Nephron progenitor cell (in vitro differentiated cells): Measurements from ENCODE around the gene IL13RA2.

ENCODE experiments used
- DNase-seq: peaks from one replicate; pipeline ENCODE4 v3.0.0; 2021
- H3K27ac Mint-ChIP-seq: 2 replicates; pipeline ENCODE4 v1.8.0; 2021; ENCODE audit warnings: mild to moderate bottlenecking, moderate library complexity, mixed read lengths
- H3K27me3 Mint-ChIP-seq: 2 replicates; pipeline ENCODE4 v1.8.0; 2021; ENCODE audit warnings: mild to moderate bottlenecking, low read depth, mixed read lengths; ENCODE audit not compliant: poor library complexity
- H3K36me3 Mint-ChIP-seq: 2 replicates; pipeline ENCODE4 v1.8.0; 2021; ENCODE audit warnings: low read depth, mixed read lengths
- H3K4me1 Mint-ChIP-seq: 2 replicates; pipeline ENCODE4 v1.8.0; 2021; ENCODE audit warnings: mixed read lengths
- H3K4me3 Mint-ChIP-seq: 2 replicates; pipeline ENCODE4 v1.8.0; 2021; ENCODE audit warnings: mild to moderate bottlenecking, moderate library complexity, mixed read lengths
- H3K9me3 Mint-ChIP-seq: 2 replicates; pipeline ENCODE4 v1.8.0; 2021; ENCODE audit warnings: mild to moderate bottlenecking, moderate library complexity, mixed read lengths
- TF ChIP-seq, protein P1 (sequence below): fragments of 200-600 bp; sonication (generic); IDR thresholded peaks from 2 replicates; pipeline ENCODE4 v1.5.0; 2021; ENCODE audit warnings: antibody characterized with exemption

Gene IL13RA2

DNA sequence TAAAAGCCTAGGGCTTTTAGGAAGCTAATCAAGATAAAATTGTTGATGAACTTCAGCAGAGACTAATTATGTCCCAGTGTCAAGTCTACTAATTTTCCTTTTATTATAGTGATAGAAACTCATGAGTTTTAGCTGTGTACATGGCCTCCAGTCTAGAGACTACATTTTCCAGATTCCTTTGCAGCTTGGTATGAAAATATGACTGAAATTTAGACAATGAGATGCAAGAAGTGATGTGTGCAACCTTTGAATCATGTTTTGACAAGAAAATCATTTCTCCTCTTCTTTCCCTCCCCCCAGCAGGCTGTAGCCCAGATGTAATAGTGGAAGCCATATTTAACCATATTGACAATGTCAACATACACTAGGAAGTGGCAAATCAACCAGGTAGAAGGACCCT, 30.3 kb upstream of the IL13RA2 start:
- Mint-ChIP-seq H3K27me3 (peaks cover 3% of the 10 kb centered on the region), H3K4me1 (no peaks in the 10 kb centered on the region), H3K4me3 (no peak overlapping the region), H3K9me3 (no peaks in the 10 kb centered on the region), H3K27ac (no peak overlapping the region), H3K36me3 (no peaks in the 10 kb centered on the region)
- DNase-seq: no peak
- TF ChIP-seq, protein P1, sequence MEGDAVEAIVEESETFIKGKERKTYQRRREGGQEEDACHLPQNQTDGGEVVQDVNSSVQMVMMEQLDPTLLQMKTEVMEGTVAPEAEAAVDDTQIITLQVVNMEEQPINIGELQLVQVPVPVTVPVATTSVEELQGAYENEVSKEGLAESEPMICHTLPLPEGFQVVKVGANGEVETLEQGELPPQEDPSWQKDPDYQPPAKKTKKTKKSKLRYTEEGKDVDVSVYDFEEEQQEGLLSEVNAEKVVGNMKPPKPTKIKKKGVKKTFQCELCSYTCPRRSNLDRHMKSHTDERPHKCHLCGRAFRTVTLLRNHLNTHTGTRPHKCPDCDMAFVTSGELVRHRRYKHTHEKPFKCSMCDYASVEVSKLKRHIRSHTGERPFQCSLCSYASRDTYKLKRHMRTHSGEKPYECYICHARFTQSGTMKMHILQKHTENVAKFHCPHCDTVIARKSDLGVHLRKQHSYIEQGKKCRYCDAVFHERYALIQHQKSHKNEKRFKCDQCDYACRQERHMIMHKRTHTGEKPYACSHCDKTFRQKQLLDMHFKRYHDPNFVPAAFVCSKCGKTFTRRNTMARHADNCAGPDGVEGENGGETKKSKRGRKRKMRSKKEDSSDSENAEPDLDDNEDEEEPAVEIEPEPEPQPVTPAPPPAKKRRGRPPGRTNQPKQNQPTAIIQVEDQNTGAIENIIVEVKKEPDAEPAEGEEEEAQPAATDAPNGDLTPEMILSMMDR: no peak

DNA sequence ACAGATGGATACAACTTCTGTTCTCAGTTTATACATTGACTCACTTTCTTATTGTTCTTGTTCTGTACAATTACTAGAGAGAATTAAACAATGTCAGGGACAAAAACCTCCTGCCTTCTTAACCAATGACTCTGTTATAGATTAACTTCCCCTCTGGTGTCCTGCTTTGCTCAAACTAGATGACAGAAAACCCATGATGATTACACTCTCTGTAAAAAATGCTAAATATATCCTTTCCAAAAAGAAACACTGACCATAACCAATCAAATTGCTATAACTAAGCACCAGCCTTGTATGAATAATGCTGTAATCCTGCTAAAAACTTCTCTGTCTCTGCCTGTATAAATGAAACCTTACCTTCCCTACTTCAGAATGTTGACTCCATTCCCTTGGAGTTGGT, 29.8 kb upstream of the IL13RA2 start:
- no peaks in the 10 kb centered on the region for H3K4me1 Mint-ChIP-seq
- no peak for DNase-seq
- TF ChIP-seq, protein P1: no peak
- no peaks in the 10 kb centered on the region for H3K9me3 Mint-ChIP-seq
- peaks cover 3% of the 10 kb centered on the region for H3K27me3 Mint-ChIP-seq
- H3K27ac Mint-ChIP-seq: no peak overlapping the region
- no peak overlapping the region for H3K4me3 Mint-ChIP-seq
- H3K36me3 Mint-ChIP-seq: no peaks in the 10 kb centered on the region

DNA sequence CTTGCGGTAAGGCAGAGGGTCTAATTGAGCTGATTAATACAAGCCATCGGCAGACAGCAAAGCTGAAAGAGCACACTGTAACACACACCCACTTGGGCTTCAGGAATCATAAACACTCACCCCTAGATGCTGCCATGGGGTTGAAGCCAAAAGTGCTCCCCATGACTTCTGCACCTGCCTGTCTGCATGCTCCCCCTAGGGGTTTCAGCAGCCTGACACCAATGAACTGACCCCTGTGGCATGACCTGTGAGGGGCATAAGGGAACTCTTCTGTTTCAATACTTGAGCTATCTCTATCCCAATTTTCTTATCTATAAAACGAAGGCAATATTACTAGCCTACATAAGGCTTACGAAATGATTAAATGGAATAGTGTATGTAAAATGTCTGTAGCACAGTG, 23.0 kb upstream of the IL13RA2 start:
- DNase-seq: no peak
- H3K4me1 Mint-ChIP-seq: no peaks in the 10 kb centered on the region
- no peaks in the 10 kb centered on the region for H3K36me3 Mint-ChIP-seq
- no peak overlapping the region for H3K4me3 Mint-ChIP-seq
- no peak overlapping the region for H3K27ac Mint-ChIP-seq
- H3K9me3 Mint-ChIP-seq: no peaks in the 10 kb centered on the region
- TF ChIP-seq, protein P1: no peak
- no peaks in the 10 kb centered on the region for H3K27me3 Mint-ChIP-seq

DNA sequence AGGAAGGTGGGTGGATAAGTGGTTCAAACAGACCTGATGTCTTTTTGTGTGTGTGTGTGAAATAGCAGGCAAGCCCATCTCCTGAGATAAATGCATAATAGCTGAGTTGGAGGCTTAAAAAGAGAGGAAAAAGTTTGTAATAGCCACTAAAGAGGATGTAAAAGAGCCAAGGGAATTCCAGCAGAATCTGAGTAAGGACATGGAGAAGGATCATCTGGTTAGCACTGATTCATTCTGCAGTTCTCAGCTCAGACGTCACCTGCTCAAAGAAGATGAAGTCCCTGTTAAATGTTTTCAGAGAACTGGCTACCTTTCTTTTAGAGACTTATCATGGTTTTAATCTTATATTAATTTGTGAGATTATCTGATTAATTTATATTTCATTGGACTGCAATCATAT, 21.0 kb upstream of the IL13RA2 start:
- Mint-ChIP-seq H3K36me3 (no peaks in the 10 kb centered on the region), H3K9me3 (no peaks in the 10 kb centered on the region), H3K27ac (no peak overlapping the region), H3K27me3 (no peaks in the 10 kb centered on the region), H3K4me1 (no peaks in the 10 kb centered on the region), H3K4me3 (no peak overlapping the region)
- TF ChIP-seq, protein P1: no peak
- no peak for DNase-seq

DNA sequence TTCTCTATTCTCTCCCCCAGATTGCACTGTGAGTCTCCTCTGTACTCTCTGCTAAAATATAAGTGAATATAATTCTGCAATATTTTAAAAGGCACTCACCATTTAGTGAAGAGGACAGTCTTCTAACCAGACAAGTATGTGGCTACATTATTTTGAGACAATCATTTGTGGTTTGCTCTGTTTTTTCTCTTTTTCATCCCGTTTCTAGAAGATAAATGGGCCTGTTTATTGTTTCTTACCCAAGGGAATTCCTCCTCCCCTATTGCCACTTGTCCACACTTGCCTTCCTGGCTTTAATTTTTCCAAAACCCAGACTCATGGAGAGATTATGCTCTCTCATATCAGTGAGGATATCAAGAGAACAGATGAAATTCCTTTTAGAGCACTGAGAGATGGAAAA, 18.6 kb upstream of the IL13RA2 start:
- Mint-ChIP-seq H3K27ac (no peak overlapping the region), H3K4me1 (no peaks in the 10 kb centered on the region), H3K36me3 (no peaks in the 10 kb centered on the region), H3K27me3 (no peaks in the 10 kb centered on the region), H3K4me3 (no peak overlapping the region), H3K9me3 (no peaks in the 10 kb centered on the region)
- TF ChIP-seq, protein P1: no peak
- DNase-seq: no peak

DNA sequence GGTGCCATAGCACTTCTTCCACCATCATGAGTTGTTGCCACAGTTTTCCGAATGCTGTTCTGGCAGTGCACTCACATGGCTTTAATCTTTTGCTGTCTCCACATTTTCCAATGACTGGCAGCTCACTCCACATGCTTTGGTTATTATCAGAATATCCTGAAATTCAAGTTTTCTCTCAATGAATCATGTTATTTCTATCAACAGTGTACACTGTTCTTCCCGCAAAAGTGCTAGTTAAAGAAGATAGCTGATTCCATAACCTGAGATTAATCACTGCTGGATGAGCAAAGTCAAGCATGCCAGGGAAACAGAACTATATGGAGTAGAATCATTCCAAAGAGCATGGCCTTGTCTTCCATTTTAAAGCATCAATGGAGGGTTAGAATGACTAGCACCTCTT, 14.6 kb upstream of the IL13RA2 start:
- Mint-ChIP-seq H3K4me1 (no peaks in the 10 kb centered on the region), H3K36me3 (no peaks in the 10 kb centered on the region), H3K9me3 (no peaks in the 10 kb centered on the region), H3K27me3 (no peaks in the 10 kb centered on the region), H3K27ac (no peak overlapping the region), H3K4me3 (no peak overlapping the region)
- DNase-seq: no peak
- TF ChIP-seq, protein P1: no peak
